SJSA1 (cell line): ENCODE measurements around the gene EHMT1. TPM values are rescaled to one million over a fixed set of nuclear protein-coding genes. Genes with fewer than 3 reads are reported as not detected.
"Not testable (repeated sequence)": the region's sequence is repeated elsewhere in the genome, so short reads cannot be mapped to it uniquely, and the experiment has no call there.

Source experiments
- DNase-seq, 2 experiments: peaks; one replicate each; pipeline ENCODE4 v3.0.0-alpha.2; 2015 to 2020; ENCODE audit warnings: low spot score in 2 of 2, low read depth in 1 of 2
- H3K27ac ChIP-seq: fragments of 250-450 bp; sonication (Bioruptor Pico); 2 replicates; pipeline ENCODE4 v1.5.1; 2020; ENCODE audit warnings: mild to moderate bottlenecking, moderate library complexity
- H3K27me3 ChIP-seq: fragments of 250-450 bp; sonication (Bioruptor Pico); replicated peaks from 2 replicates; pipeline ENCODE4 v1.5.1; 2020; ENCODE audit warnings: mild to moderate bottlenecking, moderate library complexity
- H3K36me3 ChIP-seq: fragments of 250-450 bp; sonication (Bioruptor Pico); 2 replicates; pipeline ENCODE4 v1.5.1; 2020; ENCODE audit warnings: mild to moderate bottlenecking
- H3K4me1 ChIP-seq: fragments of 250-450 bp; sonication (Bioruptor Pico); replicated peaks from 2 replicates; pipeline ENCODE4 v1.6.1; 2021; ENCODE audit warnings: mild to moderate bottlenecking
- H3K4me3 ChIP-seq: fragments of 250-450 bp; sonication (Bioruptor Pico); 2 replicates; pipeline ENCODE4 v1.5.1; 2020; ENCODE audit warnings: mild to moderate bottlenecking
- H3K9me3 ChIP-seq: fragments of 250-450 bp; sonication (Bioruptor Pico); replicated peaks from 2 replicates; pipeline ENCODE4 v1.5.1; 2020; ENCODE audit warnings: mild to moderate bottlenecking
- total RNA-seq: library from RNA; depleted of rRNA; stranded (reverse); fragments of >200 nt; shearing (Covaris generic); gene quantifications from 2 replicates; pipeline ENCODE4 v1.2.3, GENCODE V29; 2014

The EHMT1 gene
- total RNA-seq, 1 experiment from 2014 or later, result 32.0 TPM

DNA sequence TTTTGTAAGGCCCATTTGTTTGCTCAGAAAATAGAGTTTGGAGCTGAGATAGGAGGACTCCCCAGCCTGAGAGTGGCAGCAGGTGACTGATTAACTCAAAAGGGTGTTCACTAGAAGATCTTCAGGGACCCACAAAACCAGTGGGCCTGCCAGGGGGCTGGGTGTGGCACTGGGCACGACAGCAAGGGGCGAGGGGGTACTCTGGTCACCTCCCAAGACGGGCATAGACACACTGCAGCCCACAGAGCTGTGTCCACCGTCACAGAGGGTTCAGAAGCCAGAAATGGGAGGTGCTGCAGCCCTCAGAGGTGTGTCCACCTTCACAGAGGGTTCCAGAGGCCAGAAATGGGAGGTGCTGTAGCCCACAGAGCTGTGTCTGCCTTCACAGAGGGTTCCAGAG, 183.2 kb downstream of the EHMT1 start:
- Histone ChIP-seq H3K9me3 (no peaks in the 10 kb centered on the region), H3K4me1 (no peaks in the 10 kb centered on the region), H3K4me3 (no peak overlapping the region), H3K27me3 (no peaks in the 10 kb centered on the region), H3K27ac (no peak overlapping the region), H3K36me3 (peaks cover 26% of the 10 kb centered on the region)
- DNase-seq, result no peak

- H3K4me1 ChIP-seq, result no peaks in the 10 kb centered on the region
- H3K9me3 ChIP-seq, result no peaks in the 10 kb centered on the region
- H3K27me3 ChIP-seq, result no peaks in the 10 kb centered on the region
- no peak for DNase-seq
- H3K36me3 ChIP-seq, result peaks cover 27% of the 10 kb centered on the region
- H3K27ac ChIP-seq, result no peak overlapping the region
- H3K4me3 ChIP-seq, result no peak overlapping the region
Measured at GRCh38 chr9:137802521-137803243, 183.9 kb downstream of the EHMT1 start.

GRCh38 chr9:137804908-137805630, 186.3 kb downstream of the EHMT1 start:
- Histone ChIP-seq H3K4me1 (no peaks in the 10 kb centered on the region), H3K9me3 (no peaks in the 10 kb centered on the region), H3K27ac (no peak overlapping the region), H3K4me3 (no peak overlapping the region), H3K36me3 (peaks cover 23% of the 10 kb centered on the region), H3K27me3 (no peaks in the 10 kb centered on the region)
- DNase-seq, result no peak

- H3K36me3 ChIP-seq, result peaks cover 21% of the 10 kb centered on the region
- no peaks in the 10 kb centered on the region for H3K4me1 ChIP-seq
- no peaks in the 10 kb centered on the region for H3K27me3 ChIP-seq
- no peak overlapping the region for H3K27ac ChIP-seq
- no peak for DNase-seq
- no peaks in the 10 kb centered on the region for H3K9me3 ChIP-seq
- H3K4me3 ChIP-seq, result no peak overlapping the region
Measured at GRCh38 chr9:137807721-137808703, 189.2 kb downstream of the EHMT1 start.

DNA sequence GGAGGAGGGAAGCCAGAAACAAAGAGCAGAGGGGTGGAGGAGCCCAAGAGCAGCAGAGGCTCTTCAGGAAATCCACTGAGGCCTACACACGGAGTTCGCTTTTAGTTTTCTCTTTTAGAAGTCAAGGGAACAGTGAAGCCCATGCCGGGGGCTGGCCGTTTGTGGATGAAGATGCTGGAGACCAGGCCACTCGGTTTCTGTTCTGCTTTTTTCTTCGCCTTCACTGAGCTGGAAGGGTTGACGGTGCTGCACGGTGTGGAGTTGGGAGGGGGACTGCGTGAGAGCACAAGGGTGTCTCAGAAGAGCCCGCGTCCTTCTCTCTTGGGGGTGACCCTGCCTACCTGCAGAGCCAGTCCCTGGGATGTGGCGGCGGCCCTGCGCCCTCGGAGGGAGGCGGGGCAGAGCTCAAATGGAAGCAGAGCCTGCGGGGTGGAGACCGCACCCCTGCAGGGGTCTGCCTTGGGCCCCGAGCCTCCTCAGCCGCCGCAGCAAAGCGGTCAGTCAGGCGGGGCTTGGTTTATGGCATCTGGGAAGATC, 190.3 kb downstream of the EHMT1 start:
- peaks cover 26% of the 10 kb centered on the region for H3K36me3 ChIP-seq
- H3K4me3 ChIP-seq, result no peak overlapping the region
- DNase-seq, result no peak
- H3K27me3 ChIP-seq, result no peaks in the 10 kb centered on the region
- no peaks in the 10 kb centered on the region for H3K4me1 ChIP-seq
- H3K27ac ChIP-seq, result no peak overlapping the region
- H3K9me3 ChIP-seq, result no peaks in the 10 kb centered on the region

DNA sequence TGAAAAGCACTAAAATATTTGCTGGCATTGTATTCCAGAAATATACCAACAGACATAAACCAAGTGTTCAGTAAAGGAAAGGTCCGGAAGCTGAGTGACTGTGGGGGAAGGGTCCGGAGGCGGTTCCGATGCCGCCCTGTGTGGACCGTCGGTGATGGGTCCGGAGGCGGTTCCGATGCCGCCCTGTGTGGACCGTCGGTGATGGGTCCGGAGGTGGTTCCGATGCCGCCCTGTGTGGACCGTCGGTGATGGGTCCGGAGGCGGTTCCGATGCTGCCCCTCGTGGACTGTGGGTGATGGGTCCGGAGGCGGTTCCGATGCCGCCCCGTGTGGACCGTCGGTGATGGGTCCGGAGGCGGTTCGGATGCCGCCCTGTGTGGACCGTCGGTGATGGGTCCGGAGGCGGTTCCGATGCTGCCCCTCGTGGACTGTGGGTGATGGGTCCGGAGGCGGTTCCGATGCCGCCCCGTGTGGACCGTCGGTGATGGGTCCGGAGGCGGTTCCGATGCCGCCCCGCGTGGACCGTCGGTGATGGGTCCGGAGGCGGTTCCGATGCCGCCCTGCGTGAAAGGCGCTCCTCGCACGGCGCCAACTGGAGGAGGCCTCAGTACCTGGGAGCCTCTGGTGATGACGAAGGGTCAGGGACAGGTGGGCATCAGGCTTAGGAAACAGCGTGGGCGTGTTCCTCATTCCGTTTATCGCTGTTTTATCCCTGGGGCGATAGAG, 191.1 kb downstream of the EHMT1 start:
- DNase-seq, H3K27ac ChIP-seq, H3K27me3 ChIP-seq, H3K9me3 ChIP-seq, H3K4me3 ChIP-seq, H3K4me1 ChIP-seq: not testable (repeated sequence)
- peaks cover 29% of the 10 kb centered on the region for H3K36me3 ChIP-seq

DNA sequence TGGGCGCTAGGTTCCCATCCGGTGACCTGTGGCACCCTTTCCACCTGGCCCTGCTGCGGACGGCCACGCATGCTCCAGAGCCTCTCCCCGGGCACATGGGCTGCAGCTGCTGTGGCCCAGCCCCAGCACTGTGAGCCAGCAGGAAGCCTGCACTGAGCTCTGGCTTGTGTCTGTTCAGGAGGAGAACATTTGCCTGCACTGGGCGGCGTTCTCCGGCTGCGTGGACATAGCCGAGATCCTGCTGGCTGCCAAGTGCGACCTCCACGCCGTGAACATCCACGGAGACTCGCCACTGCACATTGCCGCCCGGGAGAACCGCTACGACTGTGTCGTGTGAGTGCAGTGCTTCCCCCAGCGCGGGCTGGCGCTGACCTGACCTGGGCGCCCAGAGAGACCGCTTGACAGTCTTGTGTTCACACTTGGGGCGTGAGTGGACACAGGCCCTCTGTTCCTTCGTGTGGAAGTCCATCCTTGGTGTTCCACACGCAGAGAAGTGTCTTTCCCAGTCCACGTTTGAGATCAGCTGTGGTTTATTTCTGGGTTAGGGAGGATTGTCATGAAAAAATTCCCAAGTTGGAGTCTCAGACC, 192.6 kb downstream of the EHMT1 start:
- H3K36me3 ChIP-seq, result peaks cover 36% of the 10 kb centered on the region
- no peaks in the 10 kb centered on the region for H3K4me1 ChIP-seq
- H3K27ac ChIP-seq, result no peak overlapping the region
- no peaks in the 10 kb centered on the region for H3K9me3 ChIP-seq
- no peaks in the 10 kb centered on the region for H3K27me3 ChIP-seq
- no peak overlapping the region for H3K4me3 ChIP-seq
- no peak for DNase-seq

- Histone ChIP-seq H3K9me3 (no peaks in the 10 kb centered on the region), H3K27ac (no peak overlapping the region), H3K4me1 (no peaks in the 10 kb centered on the region), H3K27me3 (no peaks in the 10 kb centered on the region), H3K4me3 (no peak overlapping the region), H3K36me3 (peaks cover 45% of the 10 kb centered on the region)
- no peak for DNase-seq
Measured at GRCh38 chr9:137812356-137813023, 193.7 kb downstream of the EHMT1 start.

DNA sequence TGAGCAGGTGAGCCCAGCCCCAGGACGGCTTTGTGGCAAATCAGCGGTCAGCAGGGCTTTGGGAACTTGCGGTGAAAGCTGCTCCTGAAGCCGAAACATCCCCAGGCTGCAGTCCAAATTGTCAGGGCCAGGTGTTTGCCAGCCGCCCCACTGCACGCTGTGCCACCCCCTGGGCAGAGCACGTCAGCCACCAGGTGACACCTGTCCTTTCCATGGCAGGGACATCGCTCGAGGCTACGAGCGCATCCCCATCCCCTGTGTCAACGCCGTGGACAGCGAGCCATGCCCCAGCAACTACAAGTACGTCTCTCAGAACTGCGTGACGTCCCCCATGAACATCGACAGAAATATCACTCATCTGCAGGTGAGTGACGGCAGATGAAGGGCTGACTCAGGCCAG, 194.4 kb downstream of the EHMT1 start:
- H3K4me1 ChIP-seq, result no peaks in the 10 kb centered on the region
- H3K27ac ChIP-seq, result no peak overlapping the region
- peaks cover 45% of the 10 kb centered on the region for H3K36me3 ChIP-seq
- no peaks in the 10 kb centered on the region for H3K27me3 ChIP-seq
- H3K4me3 ChIP-seq, result no peak overlapping the region
- DNase-seq, result no peak
- no peaks in the 10 kb centered on the region for H3K9me3 ChIP-seq

DNA sequence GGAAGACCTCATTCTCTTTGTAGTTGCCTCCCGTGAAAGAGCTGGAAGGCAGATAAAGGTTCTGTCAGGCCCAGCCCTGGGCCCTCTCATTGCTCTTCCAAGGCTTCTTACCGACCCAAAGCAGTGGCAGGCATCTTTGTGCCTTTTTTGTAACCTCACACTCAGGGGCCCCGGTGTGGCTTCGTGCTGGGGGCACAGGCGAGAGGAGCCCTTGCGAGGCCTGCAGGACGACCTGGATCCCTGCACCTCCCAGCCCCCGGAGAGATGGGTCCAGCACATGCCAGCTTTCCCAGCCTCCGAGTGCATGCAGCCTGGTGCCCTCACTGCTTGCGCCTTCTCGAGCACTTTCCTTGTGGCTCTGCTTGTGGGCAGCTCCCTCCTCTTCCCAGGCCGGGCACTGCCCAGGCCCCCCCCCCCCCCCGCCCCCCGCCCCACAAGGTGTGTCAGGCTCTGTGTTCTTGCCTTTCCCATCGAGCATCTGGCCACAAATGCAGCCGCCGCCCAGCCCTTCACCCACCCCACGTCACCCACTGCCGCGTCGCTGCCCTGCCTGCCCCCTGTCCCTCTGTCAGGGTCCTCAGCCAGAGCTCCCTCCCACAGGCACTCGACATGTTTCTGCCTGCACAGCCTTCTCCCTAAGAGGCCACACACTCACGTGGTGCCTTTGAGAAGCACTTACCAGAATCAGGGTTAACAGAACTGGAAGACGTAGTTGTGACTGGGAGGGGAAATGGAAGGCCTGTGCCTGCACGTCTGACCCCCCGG, 195.0 kb downstream of the EHMT1 start:
- H3K4me1 ChIP-seq, result no peaks in the 10 kb centered on the region
- H3K27ac ChIP-seq, result no peak overlapping the region
- H3K36me3 ChIP-seq, result peaks cover 45% of the 10 kb centered on the region
- H3K9me3 ChIP-seq, result no peaks in the 10 kb centered on the region
- no peaks in the 10 kb centered on the region for H3K27me3 ChIP-seq
- H3K4me3 ChIP-seq, result no peak overlapping the region
- DNase-seq, result no peak

GRCh38 chr9:137814436-137814835, 195.6 kb downstream of the EHMT1 start:
- Histone ChIP-seq H3K4me3 (no peak overlapping the region), H3K27ac (no peak overlapping the region), H3K36me3 (peaks cover 45% of the 10 kb centered on the region), H3K4me1 (no peaks in the 10 kb centered on the region), H3K9me3 (no peaks in the 10 kb centered on the region), H3K27me3 (no peaks in the 10 kb centered on the region)
- no peak for DNase-seq

GRCh38 chr9:137814841-137815240, 196.0 kb downstream of the EHMT1 start:
- Histone ChIP-seq H3K27me3 (no peaks in the 10 kb centered on the region), H3K4me3 (no peak overlapping the region), H3K4me1 (no peaks in the 10 kb centered on the region), H3K27ac (no peak overlapping the region), H3K36me3 (peaks cover 45% of the 10 kb centered on the region), H3K9me3 (no peaks in the 10 kb centered on the region)
- DNase-seq, result no peak
